GM20000 (cell line): ENCODE measurements around the gene STX19.
A peak's percentile ranks its signal among the peaks of the same experiment; 100 is the strongest.

Experiments
- DNase-seq: peaks from one replicate; pipeline ENCODE4 v3.0.0; 2012; ENCODE audit warnings: low spot score
- CTCF ChIP-seq: IDR thresholded peaks from 2 replicates; pipeline ENCODE4 v1.5.1; 2012; ENCODE audit warnings: mild to moderate bottlenecking, control low read depth; ENCODE audit errors: extremely low read depth, missing control alignments

STX19 gene

DNA sequence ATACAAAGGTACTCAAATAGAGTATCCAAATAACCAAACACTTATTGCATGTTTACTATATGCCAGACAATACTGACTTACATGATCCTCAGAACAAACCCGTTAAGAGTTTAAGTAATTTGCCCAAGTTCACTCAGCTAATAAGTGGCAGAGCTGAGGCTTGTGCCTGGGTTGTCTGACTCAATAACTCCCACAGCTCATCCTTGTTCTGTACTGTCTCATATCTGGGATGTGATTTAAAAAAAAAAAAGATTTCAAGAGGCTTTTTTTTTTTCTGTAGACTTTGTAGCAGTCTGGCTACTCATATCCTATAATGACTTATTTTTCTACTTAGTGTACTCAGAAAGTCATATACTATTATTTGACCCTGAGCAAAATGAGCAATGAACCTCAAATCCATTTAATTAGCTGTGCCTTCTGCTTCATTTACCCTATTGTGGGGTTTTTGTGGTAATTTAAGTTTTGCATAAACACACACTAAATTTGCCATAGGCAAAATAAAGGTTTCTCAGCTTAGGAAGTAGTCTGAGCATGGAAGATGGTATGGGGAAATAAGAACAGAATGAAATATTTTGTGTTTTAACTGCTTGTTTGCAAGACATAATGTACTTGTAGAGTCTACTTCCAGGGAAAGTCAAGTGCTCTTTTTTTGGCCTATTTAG lies 37.6 kb upstream of the STX19 start:
- TF ChIP-seq CTCF = no peak

GRCh38 chr3:94065122-94065521 lies 36.7 kb upstream of the STX19 start:
- DNase-seq = no peak
- no peak for TF ChIP-seq CTCF

More for the DNA sequence above, 37.6 kb upstream of the STX19 start:
- DNase-seq = no peak

DNA sequence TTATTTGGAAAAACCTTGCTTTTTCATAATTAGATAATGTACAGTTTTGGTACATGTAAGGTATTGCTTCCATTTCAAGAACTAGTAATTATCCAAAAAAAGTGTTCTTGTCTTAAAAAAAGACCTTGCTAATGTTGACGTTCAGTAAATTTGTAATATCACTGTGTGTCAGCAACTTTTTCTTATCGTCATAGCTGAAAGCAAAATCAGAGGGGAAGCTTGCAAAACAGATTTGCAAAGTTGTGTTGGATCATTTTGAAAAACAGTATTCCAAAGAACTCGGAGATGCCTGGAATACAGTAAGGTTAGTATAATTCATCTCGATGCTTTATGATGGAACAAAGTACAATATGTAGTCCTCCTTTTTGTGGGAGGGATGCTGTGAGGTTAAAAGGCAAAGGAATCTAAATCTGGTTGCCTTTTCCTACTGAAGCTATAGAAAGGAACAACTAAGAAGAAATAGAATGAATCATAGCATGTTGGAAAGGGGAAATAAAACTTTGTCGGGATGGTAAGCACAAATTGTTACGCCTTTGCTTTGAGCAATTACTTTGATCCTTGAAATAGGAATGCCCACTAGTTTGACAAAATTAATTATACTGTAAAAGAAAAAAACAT lies 36.0 kb upstream of the STX19 start:
- TF ChIP-seq CTCF = no peak
- DNase-seq = no peak

DNA sequence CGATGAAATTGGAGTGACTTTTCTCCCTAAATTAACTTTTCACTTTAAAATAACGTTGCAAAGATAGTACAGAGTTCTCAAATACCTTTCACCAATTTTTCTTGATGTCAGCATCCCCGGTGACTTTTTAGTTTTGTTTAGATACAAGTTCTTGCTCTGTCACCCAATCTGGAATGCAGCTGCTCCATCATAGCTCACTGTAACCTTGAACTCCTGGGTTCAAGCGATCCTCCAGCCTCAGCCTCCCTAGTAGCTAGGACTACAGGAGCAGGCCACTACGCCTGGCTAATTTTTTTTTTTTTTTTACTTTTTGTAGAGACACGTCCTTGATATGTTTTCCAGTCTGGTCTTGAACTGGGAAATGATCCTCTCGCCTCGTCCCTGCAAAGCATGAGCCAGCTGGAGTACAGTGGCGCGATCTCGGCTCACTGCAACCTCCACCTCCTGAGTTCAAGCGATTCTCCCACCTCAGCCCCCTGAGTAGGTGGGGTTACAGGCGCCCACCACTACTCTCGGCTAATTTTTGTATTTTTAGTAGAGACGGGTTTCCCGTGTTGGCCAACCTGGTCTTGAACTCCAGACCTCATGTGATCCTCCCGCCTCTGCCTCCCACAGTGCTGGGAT lies 35.2 kb upstream of the STX19 start:
- no peak for TF ChIP-seq CTCF
- no peak for DNase-seq

- no peak for TF ChIP-seq CTCF
- peak; percentile 80 for DNase-seq
These were observed 34.4 kb upstream of the STX19 start, which contains the start of the genes DHFR2 and NSUN3 for GRCh38 chr3:94062513-94063404. TSS of gene DHFR2 (minus strand) at chr3:94062916. CDS start at chr3:94061511, 1,405 bp downstream. TSS of gene NSUN3 (plus strand) at chr3:94063061. CDS start at chr3:94063127, 66 bp downstream.

GRCh38 chr3:94061297-94061696 lies 32.9 kb upstream of the STX19 start:
- TF ChIP-seq CTCF = no peak
- no peak for DNase-seq
